OCI-LY1 (cell line): Measurements from ENCODE around the gene PAM16.

Source experiments
- H2AFZ ChIP-seq: fragments of 200-600 bp; sonication (generic), shearing (Covaris generic); 2 replicates; pipeline ENCODE4 v1.6.0; 2014; ENCODE audit warnings: antibody characterized with exemption, mild to moderate bottlenecking, low read length
- H3F3A ChIP-seq: fragments of 200-600 bp; sonication (generic), shearing (Covaris generic); 2 replicates; pipeline ENCODE4 v1.6.0; 2014; ENCODE audit warnings: mild to moderate bottlenecking, antibody characterized with exemption, low read length, moderate library complexity; ENCODE audit not compliant: insufficient read depth
- H3K27ac ChIP-seq: fragments of 200-600 bp; sonication (generic); 2 replicates; pipeline ENCODE4 v1.5.1; 2014; ENCODE audit warnings: low read length, mixed run types, mild to moderate bottlenecking, low read depth; ENCODE audit not compliant: poor library complexity, severe bottlenecking
- H3K27me3 ChIP-seq: fragments of 200-600 bp; sonication (generic); 2 replicates; pipeline ENCODE4 v1.6.0; 2014; ENCODE audit warnings: antibody characterized with exemption, mild to moderate bottlenecking, low read length, moderate library complexity; ENCODE audit not compliant: insufficient read depth
- H3K36me3 ChIP-seq: fragments of 200-600 bp; sonication (generic); 2 replicates; pipeline ENCODE4 v1.6.1; 2014; ENCODE audit warnings: mild to moderate bottlenecking, antibody characterized with exemption, low read length, moderate library complexity, mixed read lengths; ENCODE audit not compliant: insufficient read depth
- H3K4me1 ChIP-seq: fragments of 200-600 bp; sonication (generic); 2 replicates; pipeline ENCODE4 v1.5.1; 2014; ENCODE audit warnings: mild to moderate bottlenecking, low read length, moderate library complexity; ENCODE audit not compliant: insufficient read depth, severe bottlenecking
- H3K4me2 ChIP-seq: fragments of 200-600 bp; sonication (generic), shearing (Covaris generic); 2 replicates; pipeline ENCODE4 v1.6.1; 2014; ENCODE audit warnings: low read length
- H3K4me3 ChIP-seq: fragments of 200-600 bp; sonication (generic); 2 replicates; pipeline ENCODE4 v1.5.1; 2014; ENCODE audit warnings: low read length, low read depth, mild to moderate bottlenecking, mixed read lengths; ENCODE audit not compliant: poor library complexity, severe bottlenecking
- H3K79me2 ChIP-seq: fragments of 200-600 bp; shearing (Covaris generic); 2 replicates; pipeline ENCODE4 v1.6.1; 2016; ENCODE audit warnings: mixed run types, low read length, mixed read lengths; ENCODE audit not compliant: insufficient read depth
- H3K9ac ChIP-seq: fragments of 200-600 bp; sonication (generic), shearing (Covaris generic); 2 replicates; pipeline ENCODE4 v1.6.1; 2014; ENCODE audit warnings: mild to moderate bottlenecking, low read length, mixed read lengths
- H3K9me2 ChIP-seq: fragments of 200-600 bp; sonication (generic), shearing (Covaris generic); 2 replicates; pipeline ENCODE4 v1.6.1; 2014; ENCODE audit warnings: low read depth, mild to moderate bottlenecking, low read length, mixed read lengths
- H3K9me3 ChIP-seq: fragments of 200-600 bp; shearing (Covaris generic); 2 replicates; pipeline ENCODE4 v1.6.1; 2014; ENCODE audit warnings: low read length, mixed read lengths
- H4K20me1 ChIP-seq: fragments of 200-600 bp; sonication (generic), shearing (Covaris generic); 2 replicates; pipeline ENCODE4 v1.6.0; 2016; ENCODE audit warnings: mild to moderate bottlenecking, low read length; ENCODE audit not compliant: insufficient read depth
- CTCF ChIP-seq: fragments of 200-600 bp; sonication (generic), shearing (Covaris generic); IDR thresholded peaks from 2 replicates; pipeline ENCODE4 v1.5.1; 2017; ENCODE audit warnings: mild to moderate bottlenecking, antibody characterized with exemption, low read length, moderate library complexity, mixed read lengths
- EZH2 ChIP-seq: fragments of 200-600 bp; sonication (generic), shearing (Covaris generic); IDR thresholded peaks from 2 replicates; pipeline ENCODE4 v1.8.0; 2017; ENCODE audit warnings: borderline replicate concordance, mixed run types, mild to moderate bottlenecking, antibody characterized with exemption, low read length, moderate library complexity, mixed read lengths

Gene PAM16

GRCh38 chr16:4358236-4358635, 7.1 kb upstream of the PAM16 start:
- H2AFZ ChIP-seq = no peak overlapping the region
- no peak overlapping the region for H3K4me3 ChIP-seq
- no peak overlapping the region for H3K4me2 ChIP-seq
- no peaks in the 10 kb centered on the region for H3K9me2 ChIP-seq
- no peaks in the 10 kb centered on the region for H3K4me1 ChIP-seq
- no peaks in the 10 kb centered on the region for H3K79me2 ChIP-seq
- H3K9me3 ChIP-seq = no peaks in the 10 kb centered on the region
- peaks cover 30% of the 10 kb centered on the region; the same call in 1 of the 2 replicates for H3K36me3 ChIP-seq
- H3K27me3 ChIP-seq = no peaks in the 10 kb centered on the region
- TF ChIP-seq EZH2 (no peak), CTCF (no peak)
- H3F3A ChIP-seq = no peaks in the 10 kb centered on the region
- no peaks in the 10 kb centered on the region for H4K20me1 ChIP-seq
- no peak overlapping the region for H3K27ac ChIP-seq
- no peak overlapping the region for H3K9ac ChIP-seq

GRCh38 chr16:4356820-4357219, 5.7 kb upstream of the PAM16 start:
- Histone ChIP-seq H3K9me3 (no peaks in the 10 kb centered on the region), H2AFZ (no peak overlapping the region), H3K9me2 (no peaks in the 10 kb centered on the region), H3K79me2 (no peaks in the 10 kb centered on the region), H3K27me3 (no peaks in the 10 kb centered on the region), H3K4me1 (peaks cover 3% of the 10 kb centered on the region), H3K9ac (no peak overlapping the region), H3K27ac (no peak overlapping the region), H4K20me1 (no peaks in the 10 kb centered on the region), H3F3A (no peaks in the 10 kb centered on the region), H3K4me2 (no peak overlapping the region), H3K4me3 (no peak overlapping the region), H3K36me3 (peaks cover 21% of the 10 kb centered on the region; the same call in 1 of the 2 replicates)
- no peak for TF ChIP-seq CTCF
- TF ChIP-seq EZH2 = no peak

- Histone ChIP-seq H4K20me1 (no peaks in the 10 kb centered on the region), H3K4me3 (no peak overlapping the region), H3K9me2 (no peaks in the 10 kb centered on the region), H3K36me3 (peaks cover 15% of the 10 kb centered on the region; the same call in 1 of the 2 replicates), H3K9ac (no peak overlapping the region), H2AFZ (no peak overlapping the region), H3F3A (no peaks in the 10 kb centered on the region), H3K27me3 (no peaks in the 10 kb centered on the region), H3K4me1 (peaks cover 12% of the 10 kb centered on the region), H3K79me2 (peaks cover 10% of the 10 kb centered on the region), H3K27ac (no peak overlapping the region), H3K4me2 (no peak overlapping the region), H3K9me3 (no peaks in the 10 kb centered on the region)
- no peak for TF ChIP-seq EZH2
- TF ChIP-seq CTCF = no peak
Measured at GRCh38 chr16:4354512-4355409, 3.6 kb upstream of the PAM16 start.
